Esophagus squamous epithelium (tissue), 4 donors: ENCODE measurements around the gene OSCP1.

Experiments used
- POLR2A ChIP-seq, 4 donors: fragments of 450-650 bp; IDR thresholded peaks; one replicate each; pipeline ENCODE4 v1.6.1; 2017; ENCODE audit warnings: antibody characterized with exemption in 4 of 4, mild to moderate bottlenecking in 4 of 4, moderate library complexity in 3 of 4
- TF ChIP-seq, protein P1 (sequence below), 6 experiments: fragments of 450-650 bp in 4 of 6; fragments of 200-600 bp in 2 of 6; sonication (generic) in 2 of 6; IDR thresholded peaks; one replicate each; pipeline ENCODE4 v1.5.1; 2016 to 2019; ENCODE audit warnings: antibody characterized with exemption in 6 of 6, mild to moderate bottlenecking in 4 of 6, moderate library complexity in 4 of 6

DNA sequence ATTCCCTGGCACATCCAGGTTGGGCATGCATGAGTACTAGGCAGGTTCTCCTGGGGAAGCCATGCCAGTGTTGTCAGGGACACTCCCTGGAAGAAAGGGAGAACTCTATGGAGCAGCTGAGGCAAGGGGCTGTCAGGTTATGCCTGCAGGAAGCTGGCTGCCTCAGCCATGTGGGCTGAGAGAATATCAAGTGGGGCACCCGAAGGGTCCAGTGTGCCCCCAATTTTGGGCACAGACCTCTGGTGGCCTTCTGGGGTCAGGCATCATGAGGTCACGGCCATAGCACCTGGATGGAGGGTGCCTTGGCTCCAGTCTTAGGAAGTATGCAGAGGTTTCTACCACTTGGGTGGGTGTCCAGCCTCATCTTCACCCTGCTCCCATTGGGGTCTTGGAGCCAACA is 29.9 kb upstream of the OSCP1 start:
- TF ChIP-seq, protein P1, sequence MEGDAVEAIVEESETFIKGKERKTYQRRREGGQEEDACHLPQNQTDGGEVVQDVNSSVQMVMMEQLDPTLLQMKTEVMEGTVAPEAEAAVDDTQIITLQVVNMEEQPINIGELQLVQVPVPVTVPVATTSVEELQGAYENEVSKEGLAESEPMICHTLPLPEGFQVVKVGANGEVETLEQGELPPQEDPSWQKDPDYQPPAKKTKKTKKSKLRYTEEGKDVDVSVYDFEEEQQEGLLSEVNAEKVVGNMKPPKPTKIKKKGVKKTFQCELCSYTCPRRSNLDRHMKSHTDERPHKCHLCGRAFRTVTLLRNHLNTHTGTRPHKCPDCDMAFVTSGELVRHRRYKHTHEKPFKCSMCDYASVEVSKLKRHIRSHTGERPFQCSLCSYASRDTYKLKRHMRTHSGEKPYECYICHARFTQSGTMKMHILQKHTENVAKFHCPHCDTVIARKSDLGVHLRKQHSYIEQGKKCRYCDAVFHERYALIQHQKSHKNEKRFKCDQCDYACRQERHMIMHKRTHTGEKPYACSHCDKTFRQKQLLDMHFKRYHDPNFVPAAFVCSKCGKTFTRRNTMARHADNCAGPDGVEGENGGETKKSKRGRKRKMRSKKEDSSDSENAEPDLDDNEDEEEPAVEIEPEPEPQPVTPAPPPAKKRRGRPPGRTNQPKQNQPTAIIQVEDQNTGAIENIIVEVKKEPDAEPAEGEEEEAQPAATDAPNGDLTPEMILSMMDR (IDR thresholded peaks at IDR 0.05) = no peak
- TF ChIP-seq POLR2A (IDR thresholded peaks at IDR 0.05) = no peak
